GM12878 (cell line): ENCODE results near the gene CACTIN. TPM values are rescaled to one million over a fixed set of nuclear protein-coding genes. Genes with fewer than 3 reads are reported as not detected.

Experiments used
- BCL3 ChIP-seq: IDR thresholded peaks from 2 replicates; pipeline ENCODE4 v1.6.1; 2011; ENCODE audit warnings: borderline replicate concordance, low read depth, mild to moderate bottlenecking, moderate library complexity, low read length; ENCODE audit not compliant: insufficient read depth, poor library complexity, severe bottlenecking
- IKZF1 ChIP-seq: fragments of 450-650 bp; conservative IDR thresholded peaks from 2 replicates; pipeline ENCODE4 v1.6.1; 2017; ENCODE audit warnings: antibody characterized with exemption, mild to moderate bottlenecking
- POLR2A ChIP-seq: IDR thresholded peaks from 2 replicates; pipeline ENCODE4 v1.6.1; 2011; ENCODE audit warnings: low read depth, mild to moderate bottlenecking, low read length
- RUNX3 ChIP-seq: IDR thresholded peaks from 2 replicates; pipeline ENCODE4 v1.6.1; 2012; ENCODE audit warnings: low read length, inconsistent platforms
- ZNF384 ChIP-seq: IDR thresholded peaks from 2 replicates; pipeline ENCODE4 v1.6.1; 2012; ENCODE audit warnings: low read depth, mild to moderate bottlenecking, low read length, improper control_type of control experiment, borderline replicate concordance
- polyA plus RNA-seq, 11 experiments: library from polyadenylated mRNA; depleted of rRNA in 4 of 11; unstranded in 6 of 11; stranded (reverse) in 5 of 11; fragments of >200 nt; fragmentation: Nextera tagmentation in 4 of 11; fragmentation: Illumina TruSeq in 1 of 11; extraction: Ambion mirVana in 4 of 11; extraction: Trizol in 1 of 11; gene quantifications; 1 replicate in 1 of 11; 2 replicates in 10 of 11; pipeline versions ENCODE4 v1.2.1 to v1.2.3, GENCODE V29; 2011 to 2016; ENCODE audit warnings: inconsistent platforms in 2 of 11, missing spikeins in 2 of 11, low read depth in 1 of 11
- total RNA-seq, 4 experiments: library from RNA; depleted of rRNA in 3 of 4; stranded (reverse); fragments of >200 nt in 3 of 4; fragmentation: Illumina TruSeq in 1 of 4; extraction: Trizol in 1 of 4; gene quantifications; 2 replicates each; pipeline versions ENCODE4 v1.2.1 to v1.2.3, GENCODE V29; 2013 to 2021
- TF ChIP-seq, protein P1 (sequence below): fragments of 450-650 bp; IDR thresholded peaks from 2 replicates; pipeline ENCODE4 v1.6.1; 2016; ENCODE audit warnings: mild to moderate bottlenecking, moderate library complexity, borderline replicate concordance

Gene CACTIN
- total and polyA plus RNA-seq, 10 of the 15 experiments (the other 5 are each of a cell fraction or from before 2014, with no cell fraction given), result 0.40 to 31.4 (median 12.5) TPM

- TF ChIP-seq POLR2A (peak; percentile 29), ZNF384 (no peak), BCL3 (peak; percentile 51), RUNX3 (peak; percentile 78), IKZF1 (peak; percentile 22; the same call in 1 of the 2 replicates)
- TF ChIP-seq, protein P1, sequence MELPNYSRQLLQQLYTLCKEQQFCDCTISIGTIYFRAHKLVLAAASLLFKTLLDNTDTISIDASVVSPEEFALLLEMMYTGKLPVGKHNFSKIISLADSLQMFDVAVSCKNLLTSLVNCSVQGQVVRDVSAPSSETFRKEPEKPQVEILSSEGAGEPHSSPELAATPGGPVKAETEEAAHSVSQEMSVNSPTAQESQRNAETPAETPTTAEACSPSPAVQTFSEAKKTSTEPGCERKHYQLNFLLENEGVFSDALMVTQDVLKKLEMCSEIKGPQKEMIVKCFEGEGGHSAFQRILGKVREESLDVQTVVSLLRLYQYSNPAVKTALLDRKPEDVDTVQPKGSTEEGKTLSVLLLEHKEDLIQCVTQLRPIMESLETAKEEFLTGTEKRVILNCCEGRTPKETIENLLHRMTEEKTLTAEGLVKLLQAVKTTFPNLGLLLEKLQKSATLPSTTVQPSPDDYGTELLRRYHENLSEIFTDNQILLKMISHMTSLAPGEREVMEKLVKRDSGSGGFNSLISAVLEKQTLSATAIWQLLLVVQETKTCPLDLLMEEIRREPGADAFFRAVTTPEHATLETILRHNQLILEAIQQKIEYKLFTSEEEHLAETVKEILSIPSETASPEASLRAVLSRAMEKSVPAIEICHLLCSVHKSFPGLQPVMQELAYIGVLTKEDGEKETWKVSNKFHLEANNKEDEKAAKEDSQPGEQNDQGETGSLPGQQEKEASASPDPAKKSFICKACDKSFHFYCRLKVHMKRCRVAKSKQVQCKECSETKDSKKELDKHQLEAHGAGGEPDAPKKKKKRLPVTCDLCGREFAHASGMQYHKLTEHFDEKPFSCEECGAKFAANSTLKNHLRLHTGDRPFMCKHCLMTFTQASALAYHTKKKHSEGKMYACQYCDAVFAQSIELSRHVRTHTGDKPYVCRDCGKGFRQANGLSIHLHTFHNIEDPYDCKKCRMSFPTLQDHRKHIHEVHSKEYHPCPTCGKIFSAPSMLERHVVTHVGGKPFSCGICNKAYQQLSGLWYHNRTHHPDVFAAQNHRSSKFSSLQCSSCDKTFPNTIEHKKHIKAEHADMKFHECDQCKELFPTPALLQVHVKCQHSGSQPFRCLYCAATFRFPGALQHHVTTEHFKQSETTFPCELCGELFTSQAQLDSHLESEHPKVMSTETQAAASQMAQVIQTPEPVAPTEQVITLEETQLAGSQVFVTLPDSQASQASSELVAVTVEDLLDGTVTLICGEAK, result no peak
These were observed 44.4 kb upstream of the CACTIN start (continued) for GRCh38 chr19:3670796-3671679.
